Measurements from ENCODE around the gene ZNF541.

- TF ChIP-seq CTCF (conservative IDR thresholded peaks at IDR 0.05) (no peak), EZH2 (IDR thresholded peaks at IDR 0.05; ENCODE audit: low read depth) (no peak)
Measured at GRCh38 chr19:47549261-47549862, 23.6 kb downstream of the ZNF541 start.
